SK-N-MC (cell line): ENCODE data around the gene GBE1.

Experiments used
- DNase-seq: peaks from one replicate; pipeline ENCODE4 v3.0.0-alpha.2; 2011; ENCODE audit warnings: low read depth, low spot score
- H3K27ac ChIP-seq: fragments of 200-600 bp; sonication (generic); 2 replicates; pipeline ENCODE4 v1.5.1; 2016; ENCODE audit warnings: mixed run types
- H3K36me3 ChIP-seq: fragments of 200-600 bp; sonication (generic); 2 replicates; pipeline ENCODE4 v1.6.1; 2017; ENCODE audit warnings: antibody characterized with exemption, low read length, mixed read lengths; ENCODE audit not compliant: insufficient read depth
- H3K4me3 ChIP-seq: fragments of 200-600 bp; sonication (generic); 2 replicates; pipeline ENCODE4 v1.5.1; 2016
- H3K9ac ChIP-seq: fragments of 200-600 bp; sonication (generic); 2 replicates; pipeline ENCODE4 v1.8.0; 2017; ENCODE audit warnings: mixed run types, mixed read lengths; ENCODE audit not compliant: insufficient read length
- H3K9me3 ChIP-seq: fragments of 200-600 bp; sonication (generic); 2 replicates; pipeline ENCODE4 v1.6.1; 2017; ENCODE audit warnings: low read depth, mild to moderate bottlenecking, antibody characterized with exemption, low read length, moderate library complexity, mixed read lengths
- EZH2 ChIP-seq: fragments of 200-600 bp; sonication (generic); IDR thresholded peaks from one replicate; pipeline ENCODE4 v1.6.1; 2017; ENCODE audit warnings: antibody characterized with exemption
- FOXP2 ChIP-seq: optimal IDR thresholded peaks from 2 replicates; pipeline ENCODE3; 2011; ENCODE audit warnings: mild to moderate bottlenecking, moderate library complexity; ENCODE audit not compliant: insufficient read depth; ENCODE audit errors: extremely low read length, control extremely low read depth
- POLR2AphosphoS5 ChIP-seq: IDR thresholded peaks from 2 replicates; pipeline ENCODE4 v1.6.1; 2012; ENCODE audit warnings: mild to moderate bottlenecking, low read depth, low read length, borderline replicate concordance

GBE1 gene

GRCh38 chr3:81643721-81644120 is 117.7 kb downstream of the GBE1 start:
- TF ChIP-seq POLR2AphosphoS5, result no peak
- no peak for TF ChIP-seq EZH2
- TF ChIP-seq FOXP2, result no peak
- no peaks in the 10 kb centered on the region for H3K36me3 ChIP-seq

GRCh38 chr3:81638480-81638879 is 123.0 kb downstream of the GBE1 start:
- Histone ChIP-seq H3K27ac (no peak overlapping the region), H3K36me3 (no peaks in the 10 kb centered on the region), H3K4me3 (no peak overlapping the region), H3K9ac (no peak overlapping the region), H3K9me3 (no peaks in the 10 kb centered on the region)
- TF ChIP-seq FOXP2 (no peak), EZH2 (no peak), POLR2AphosphoS5 (no peak)
- DNase-seq, result no peak

More at GRCh38 chr3:81643721-81644120, 117.7 kb downstream of the GBE1 start:
- no peak for DNase-seq
- no peak overlapping the region for H3K9ac ChIP-seq
- H3K4me3 ChIP-seq, result no peak overlapping the region
- no peaks in the 10 kb centered on the region for H3K9me3 ChIP-seq
- no peak overlapping the region for H3K27ac ChIP-seq

GRCh38 chr3:81632659-81633058 is 128.8 kb downstream of the GBE1 start:
- TF ChIP-seq EZH2, result no peak
- TF ChIP-seq FOXP2, result no peak
- Histone ChIP-seq H3K9me3 (no peaks in the 10 kb centered on the region), H3K9ac (no peak overlapping the region), H3K36me3 (no peaks in the 10 kb centered on the region), H3K27ac (no peak overlapping the region), H3K4me3 (no peak overlapping the region)
- DNase-seq, result no peak

GRCh38 chr3:81624756-81625155 is 136.7 kb downstream of the GBE1 start:
- H3K4me3 ChIP-seq, result no peak overlapping the region
- H3K9ac ChIP-seq, result no peak overlapping the region

GRCh38 chr3:81622395-81622794 is 139.1 kb downstream of the GBE1 start:
- DNase-seq, result no peak
- Histone ChIP-seq H3K9ac (no peak overlapping the region), H3K36me3 (no peaks in the 10 kb centered on the region), H3K4me3 (no peak overlapping the region), H3K9me3 (no peaks in the 10 kb centered on the region), H3K27ac (no peak overlapping the region)
- no peak for TF ChIP-seq POLR2AphosphoS5

More at GRCh38 chr3:81624756-81625155, 136.7 kb downstream of the GBE1 start:
- no peak for DNase-seq
- Histone ChIP-seq H3K9me3 (no peaks in the 10 kb centered on the region), H3K27ac (no peak overlapping the region), H3K36me3 (no peaks in the 10 kb centered on the region)
- no peak for TF ChIP-seq EZH2
- TF ChIP-seq POLR2AphosphoS5, result no peak
- no peak for TF ChIP-seq FOXP2

- Histone ChIP-seq H3K27ac (no peak overlapping the region), H3K4me3 (no peak overlapping the region), H3K9ac (no peak overlapping the region), H3K9me3 (no peaks in the 10 kb centered on the region), H3K36me3 (no peaks in the 10 kb centered on the region)
- no peak for TF ChIP-seq EZH2
- no peak for TF ChIP-seq FOXP2
- TF ChIP-seq POLR2AphosphoS5, result no peak
- DNase-seq, result no peak
Measured at GRCh38 chr3:81621277-81621676, 140.2 kb downstream of the GBE1 start.

- Histone ChIP-seq H3K36me3 (no peaks in the 10 kb centered on the region), H3K9me3 (no peaks in the 10 kb centered on the region), H3K4me3 (no peak overlapping the region), H3K9ac (no peak overlapping the region), H3K27ac (no peak overlapping the region)
- DNase-seq, result no peak
- no peak for TF ChIP-seq FOXP2
- TF ChIP-seq EZH2, result no peak
- no peak for TF ChIP-seq POLR2AphosphoS5
Measured at GRCh38 chr3:81620849-81621248, 140.6 kb downstream of the GBE1 start.

- DNase-seq, result no peak
- H3K9me3 ChIP-seq, result no peaks in the 10 kb centered on the region
- no peak overlapping the region for H3K9ac ChIP-seq
- H3K4me3 ChIP-seq, result no peak overlapping the region
- no peaks in the 10 kb centered on the region for H3K36me3 ChIP-seq
- TF ChIP-seq EZH2, result no peak
- no peak overlapping the region for H3K27ac ChIP-seq
Measured at GRCh38 chr3:81612768-81613167, 148.7 kb downstream of the GBE1 start.

GRCh38 chr3:81602781-81603180 is 158.7 kb downstream of the GBE1 start:
- H3K9me3 ChIP-seq, result no peaks in the 10 kb centered on the region
- DNase-seq, result no peak
- H3K9ac ChIP-seq, result no peak overlapping the region
- no peak overlapping the region for H3K4me3 ChIP-seq
- H3K27ac ChIP-seq, result no peak overlapping the region
- TF ChIP-seq POLR2AphosphoS5, result no peak
- TF ChIP-seq FOXP2, result no peak
- no peak for TF ChIP-seq EZH2
- no peaks in the 10 kb centered on the region for H3K36me3 ChIP-seq

- no peaks in the 10 kb centered on the region for H3K9me3 ChIP-seq
- no peak for TF ChIP-seq EZH2
- no peak for TF ChIP-seq POLR2AphosphoS5
- no peak for TF ChIP-seq FOXP2
- no peak overlapping the region for H3K4me3 ChIP-seq
- no peak overlapping the region for H3K9ac ChIP-seq
- H3K36me3 ChIP-seq, result no peaks in the 10 kb centered on the region
- DNase-seq, result no peak
- no peak overlapping the region for H3K27ac ChIP-seq
Measured at GRCh38 chr3:81601707-81602305, 159.6 kb downstream of the GBE1 start.
